MV-4-11 (cell line): ENCODE results near the gene TREH.

ENCODE experiments used
- DNase-seq: peaks from one replicate; lab custom pipeline; 2025; lab: John Stamatoyannopoulos, UW

Gene TREH

DNA sequence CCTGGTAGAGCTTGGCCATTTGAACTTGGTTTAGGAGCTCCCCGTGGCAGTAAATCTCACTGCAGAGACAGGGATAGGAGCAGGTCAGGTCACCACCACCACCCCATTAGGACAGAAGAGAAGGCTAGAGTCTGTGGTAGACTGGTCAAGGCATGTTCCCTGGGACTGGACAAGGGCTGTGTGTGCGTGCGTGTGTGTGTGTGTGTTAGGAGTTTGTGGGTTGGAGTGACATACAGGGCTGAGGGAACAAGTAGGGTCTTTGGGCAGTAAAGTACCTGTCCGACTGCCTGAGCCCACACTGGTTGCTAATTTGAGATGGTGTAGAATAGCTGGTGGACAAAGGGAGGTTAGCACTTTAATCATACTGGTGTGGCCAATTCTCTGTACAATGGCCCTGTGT is 16.1 kb downstream of the TREH start:
- no peak for DNase-seq

- no peak for DNase-seq
Measured at GRCh38 chr11:118662401-118663271, 16.8 kb downstream of the TREH start.

DNA sequence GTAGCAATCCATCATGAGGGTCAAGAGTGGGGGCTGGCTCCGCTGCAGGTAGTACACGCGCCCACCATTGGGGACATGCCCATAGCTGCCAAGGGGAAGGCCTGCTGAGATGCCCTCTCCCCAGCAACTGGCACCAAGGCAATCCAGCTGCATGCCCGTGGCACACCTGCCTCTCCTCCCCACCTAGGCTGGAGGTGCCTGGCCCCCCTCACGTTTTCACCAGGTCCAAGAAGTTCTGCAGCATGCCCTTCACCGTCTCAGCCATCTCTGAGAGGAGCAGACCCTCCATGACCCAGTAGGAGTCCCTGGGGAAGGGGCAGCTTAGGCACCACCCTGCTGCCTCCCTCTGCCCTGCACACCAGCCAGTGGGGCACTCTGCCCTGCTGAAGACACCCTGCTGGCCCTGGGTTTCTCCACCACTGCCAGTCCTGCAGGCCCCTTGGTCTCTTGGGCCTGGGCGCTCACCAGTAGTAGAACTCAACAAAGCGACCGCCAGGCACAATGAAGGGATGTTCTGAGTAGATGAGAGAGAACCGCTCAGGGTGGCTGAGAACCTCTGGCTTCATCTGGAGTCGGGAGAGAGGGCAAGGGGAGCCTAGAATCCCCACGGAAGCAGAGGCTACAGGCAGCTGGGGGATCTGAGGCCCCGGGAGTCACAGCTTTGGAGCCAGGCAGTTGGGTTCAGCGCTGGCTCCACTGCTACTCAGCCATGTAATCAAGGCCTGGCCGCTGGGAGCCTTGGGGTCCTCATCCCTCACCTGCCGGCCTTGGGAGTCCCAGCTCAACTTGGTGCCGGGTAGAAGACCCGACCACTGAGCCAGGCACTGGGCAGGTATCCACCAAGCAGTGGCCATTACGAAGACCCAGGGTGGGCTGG is 17.8 kb downstream of the TREH start:
- no peak for DNase-seq

DNA sequence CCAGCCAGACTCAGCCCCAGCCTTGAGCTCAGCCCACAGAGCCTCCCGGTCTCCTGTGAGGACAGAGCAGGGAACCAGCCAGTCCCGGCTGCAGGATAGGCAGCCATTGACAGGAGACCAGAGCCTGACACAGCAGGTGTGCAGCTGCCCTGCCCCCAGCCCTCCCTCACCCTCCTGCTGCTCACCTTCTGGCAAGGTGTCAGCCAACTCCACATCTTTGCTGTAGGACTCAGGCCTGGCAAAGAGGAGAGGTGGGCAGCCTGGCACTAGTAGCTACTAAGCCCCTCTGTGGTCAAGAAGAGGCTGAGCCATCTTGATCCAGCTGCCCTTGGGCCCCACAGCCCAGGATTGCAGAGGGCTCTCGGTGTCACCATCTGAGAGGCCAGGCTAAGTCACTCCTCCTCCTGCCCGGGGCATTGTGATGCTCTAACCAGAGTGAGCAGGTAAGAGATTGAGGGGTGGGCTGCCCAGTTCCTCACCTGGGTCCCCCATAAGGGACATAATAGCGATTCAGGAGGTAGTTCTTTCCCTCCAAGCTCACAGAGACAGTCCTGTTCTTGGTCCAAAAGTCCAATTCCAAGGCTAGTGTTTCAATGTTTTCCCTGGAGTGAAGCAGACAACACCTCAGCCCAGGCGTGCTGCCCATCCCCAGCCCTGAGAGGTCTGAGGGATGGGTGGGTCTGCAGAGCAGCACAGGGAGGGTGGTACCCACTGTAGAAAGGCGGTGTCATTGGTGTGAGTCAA is 18.6 kb downstream of the TREH start:
- no peak for DNase-seq

GRCh38 chr11:118659953-118660680 is 19.3 kb downstream of the TREH start:
- DNase-seq: no peak

DNA sequence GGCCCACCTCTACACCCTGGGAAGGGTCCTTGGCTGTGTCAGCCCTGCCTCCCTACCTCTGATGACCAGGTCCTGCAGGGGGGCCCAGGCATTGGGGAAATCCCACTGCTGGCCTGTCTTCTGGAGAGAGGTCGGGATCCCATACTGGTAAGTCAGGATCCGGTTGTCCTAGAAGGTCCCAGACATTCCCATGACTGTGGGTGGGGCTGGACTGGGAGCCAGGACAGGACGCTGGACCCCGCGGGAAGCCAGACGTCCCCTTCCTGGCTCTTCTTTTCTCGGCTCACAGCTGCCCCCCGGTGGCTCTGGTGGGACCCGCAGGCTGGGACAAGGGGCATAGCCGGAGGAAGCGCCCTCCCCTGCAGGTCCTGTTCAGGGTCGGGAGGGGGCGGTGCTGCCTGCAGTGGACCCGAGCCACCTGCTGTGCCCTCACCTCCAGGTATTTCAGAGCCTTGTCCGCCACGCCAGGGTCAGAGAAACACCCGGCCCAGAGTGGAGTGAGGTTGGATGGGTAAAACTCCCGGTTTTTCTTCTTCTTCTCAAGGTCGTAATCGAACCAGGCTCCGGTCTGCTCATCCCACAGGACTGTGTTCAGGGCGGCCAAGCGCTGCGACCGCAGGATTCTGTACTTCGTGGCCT is 20.0 kb downstream of the TREH start:
- DNase-seq: peak; percentile 71

GRCh38 chr11:118658429-118659313 is 20.8 kb downstream of the TREH start:
- DNase-seq: no peak

- DNase-seq: no peak
Measured at GRCh38 chr11:118657709-118658428, 21.6 kb downstream of the TREH start.

- peak; percentile 21 for DNase-seq
Measured at GRCh38 chr11:118657238-118657637, 22.2 kb downstream of the TREH start.

DNA sequence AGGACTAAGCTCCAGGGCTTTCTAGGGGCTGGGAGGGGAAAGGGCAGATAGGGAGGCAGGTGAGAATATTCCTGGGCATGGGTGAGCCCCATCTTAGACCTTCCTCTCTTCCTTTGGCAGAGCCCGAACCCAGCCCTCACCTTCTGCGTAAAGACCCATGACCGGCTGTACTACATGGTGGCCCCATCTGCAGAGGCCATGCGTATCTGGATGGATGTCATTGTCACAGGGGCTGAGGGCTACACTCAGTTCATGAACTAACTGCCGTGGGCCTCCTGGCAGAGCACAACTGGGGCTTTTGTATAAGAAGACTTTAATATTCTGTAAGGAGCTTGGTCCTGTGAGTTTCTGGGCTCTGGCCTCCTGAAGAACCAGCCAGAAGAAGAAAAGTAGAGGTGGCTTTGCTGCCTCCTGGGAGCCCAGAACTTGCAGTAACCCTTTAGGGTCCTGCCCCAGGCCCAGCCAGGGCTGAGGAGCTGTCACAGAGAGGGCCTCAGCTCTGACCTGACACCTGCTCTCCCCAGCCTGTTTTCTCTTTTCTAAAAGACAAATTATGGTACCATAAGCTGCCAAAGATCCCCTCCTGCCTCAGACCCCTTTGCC is 22.8 kb downstream of the TREH start:
- DNase-seq: no peak

- DNase-seq: no peak
Measured at GRCh38 chr11:118655486-118656190, 23.8 kb downstream of the TREH start.

GRCh38 chr11:118653684-118654390 is 25.6 kb downstream of the TREH start:
- no peak for DNase-seq

DNA sequence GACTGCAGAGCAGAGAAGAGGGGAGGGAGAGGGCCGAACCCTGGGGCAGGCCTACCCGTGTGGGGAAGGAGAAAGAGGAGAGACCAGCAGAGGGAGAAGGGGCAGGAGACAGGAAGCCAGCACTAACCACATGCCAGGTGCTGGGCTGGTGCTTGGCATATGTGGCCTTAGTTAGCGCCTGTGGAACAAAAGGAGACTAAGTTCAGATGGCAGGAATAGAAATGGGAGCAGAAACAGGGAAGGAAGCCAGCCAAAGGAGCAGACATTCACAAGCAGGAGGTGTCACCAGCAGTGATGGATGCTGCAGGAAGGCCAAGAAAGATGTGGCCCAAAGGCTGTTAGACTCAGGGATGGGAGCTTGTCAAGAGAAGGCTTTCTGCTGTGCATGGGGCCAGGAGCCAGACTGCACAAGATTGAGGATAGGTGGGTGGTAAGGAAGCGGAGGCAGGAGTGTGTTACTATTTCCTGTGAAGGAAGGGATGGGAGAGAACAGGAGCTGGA is 26.7 kb downstream of the TREH start:
- DNase-seq: no peak

GRCh38 chr11:118651820-118652219 is 27.6 kb downstream of the TREH start:
- DNase-seq: no peak

DNA sequence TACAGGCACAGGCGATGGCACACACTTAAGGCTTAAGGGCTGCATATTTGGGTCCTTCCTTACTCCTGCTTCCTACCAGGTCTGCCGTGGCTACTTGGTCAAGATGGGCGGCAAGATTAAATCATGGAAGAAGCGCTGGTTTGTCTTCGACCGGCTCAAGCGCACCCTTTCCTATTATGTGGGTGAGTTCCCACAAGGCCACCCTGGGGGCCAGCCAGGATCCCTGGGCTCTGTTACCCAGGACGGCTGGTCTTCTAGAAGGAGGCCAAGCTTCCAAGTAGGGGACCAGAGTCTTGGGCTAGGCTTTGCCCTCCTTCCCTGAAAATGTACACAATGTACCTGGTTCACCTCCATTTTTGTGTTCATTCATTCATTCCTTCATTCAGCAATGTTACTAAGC is 29.1 kb downstream of the TREH start:
- DNase-seq: no peak

DNA sequence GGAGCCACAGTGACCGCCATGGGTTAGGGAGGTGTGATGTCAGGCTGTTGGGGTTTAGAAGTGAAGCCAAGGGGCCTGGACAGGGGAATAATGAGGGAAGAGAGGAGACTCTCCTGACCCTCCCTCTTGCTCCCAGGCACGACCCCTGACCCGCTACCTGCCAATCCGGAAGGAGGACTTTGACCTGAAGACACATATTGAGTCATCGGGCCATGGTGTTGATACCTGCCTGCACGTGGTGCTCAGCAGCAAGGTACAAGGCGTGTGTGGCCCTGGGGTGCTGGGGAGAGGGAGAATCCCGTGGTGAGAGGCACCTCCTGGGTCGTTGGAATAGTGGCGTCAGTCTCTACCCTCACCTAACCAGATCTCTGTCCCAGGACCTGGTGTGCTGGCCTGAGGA is 29.5 kb downstream of the TREH start:
- DNase-seq: no peak

DNA sequence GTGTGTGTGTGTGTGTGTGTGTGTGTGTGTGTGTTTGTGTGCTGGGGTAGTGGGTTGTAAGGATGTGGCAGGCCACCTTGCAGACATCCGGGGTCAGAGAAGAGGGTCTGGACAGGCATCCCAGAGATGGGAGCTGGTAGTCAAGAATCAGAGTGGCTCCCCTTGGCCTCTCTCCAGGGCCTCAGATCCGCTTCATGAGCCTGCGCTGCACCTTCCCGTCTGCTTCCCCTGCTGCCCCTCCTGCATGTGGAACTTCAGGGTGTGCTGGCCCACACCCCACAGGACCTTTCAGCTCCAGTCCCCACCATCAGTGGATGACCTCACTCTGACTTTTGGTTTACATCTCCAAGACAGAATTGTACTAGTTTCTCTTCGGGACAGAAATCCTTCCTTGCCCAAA is 31.2 kb downstream of the TREH start:
- DNase-seq: no peak

GRCh38 chr11:118646393-118646792 is 33.1 kb downstream of the TREH start:
- DNase-seq: no peak
